ENCODE data around the gene RGS7.

- TF ChIP-seq CTCF (IDR thresholded peaks at IDR 0.05) = no peak
- TF ChIP-seq POLR2A (IDR thresholded peaks at IDR 0.05) = no peak
Measured at GRCh38 chr1:240784776-240785175, 572.2 kb downstream of the RGS7 start.

Data from thyroid gland (tissue), 4 donors.